ENCODE data around the gene C19orf85.

- TF ChIP-seq EZH2 (IDR thresholded peaks at IDR 0.05; ENCODE audit: insufficient read depth, poor library complexity, severe bottlenecking) = no peak
- TF ChIP-seq EZH2phosphoT487 (IDR thresholded peaks at IDR 0.05; ENCODE audit: insufficient read depth, low read depth) = no peak
Observed at GRCh38 chr19:55462722-55463121, 1.8 kb downstream of the C19orf85 start.
